GM18867 (cell line): ENCODE data around the gene TP53RK.

Source experiments
- ATAC-seq: cut with Tn5 transposase; IDR thresholded peaks from one replicate; pipeline ENCODE4 v1.9.1; 2021; ENCODE audit warnings: mild to moderate bottlenecking, moderate library complexity; ENCODE audit not compliant: unreplicated experiment

Gene TP53RK

GRCh38 chr20:46666306-46666705, 22.9 kb downstream of the TP53RK start:
- no peak for ATAC-seq

DNA sequence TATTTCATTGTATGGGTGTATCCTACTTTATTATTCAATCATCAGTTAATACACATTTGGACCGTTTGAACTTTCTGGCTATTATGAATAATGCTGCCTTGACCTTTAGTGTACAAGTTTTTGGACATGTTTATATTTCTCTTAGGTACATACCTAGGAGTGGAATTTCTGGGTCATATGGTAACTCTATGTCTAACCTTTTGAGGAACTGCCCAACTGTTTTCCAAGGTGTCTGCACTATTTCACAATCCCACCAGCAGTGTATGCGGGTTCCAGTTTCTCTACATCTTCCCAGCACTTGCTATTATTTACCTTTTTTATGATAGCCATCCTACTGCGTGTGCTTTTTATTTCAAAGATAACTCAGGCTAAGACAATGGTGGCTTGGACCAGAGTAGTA, 23.6 kb downstream of the TP53RK start:
- ATAC-seq = no peak

GRCh38 chr20:46663531-46663930, 25.7 kb downstream of the TP53RK start:
- ATAC-seq = no peak

- no peak for ATAC-seq
Observed at GRCh38 chr20:46661659-46662058, 27.6 kb downstream of the TP53RK start.

GRCh38 chr20:46660487-46660886, 28.8 kb downstream of the TP53RK start:
- no peak for ATAC-seq

DNA sequence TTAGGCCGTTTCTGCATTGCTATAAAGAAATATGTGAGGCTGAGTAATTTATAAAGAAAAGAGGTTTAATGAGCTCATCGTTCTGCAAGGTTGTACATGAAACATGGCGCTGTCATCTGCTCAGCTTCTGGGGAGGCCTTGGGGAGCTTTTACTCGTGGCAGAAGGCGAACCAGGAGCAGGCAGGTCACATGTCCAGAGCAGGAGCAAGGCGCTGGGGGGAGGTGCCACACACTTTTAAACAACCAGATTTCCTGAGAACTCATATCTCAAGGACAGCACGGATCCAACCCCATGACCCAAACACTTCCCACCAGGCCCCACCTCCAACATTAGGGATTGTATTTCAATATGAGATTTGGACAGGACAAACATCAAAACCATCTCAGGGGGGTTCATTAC, 31.6 kb downstream of the TP53RK start:
- no peak for ATAC-seq

- ATAC-seq = no peak
Observed at GRCh38 chr20:46657137-46657536, 32.1 kb downstream of the TP53RK start.

DNA sequence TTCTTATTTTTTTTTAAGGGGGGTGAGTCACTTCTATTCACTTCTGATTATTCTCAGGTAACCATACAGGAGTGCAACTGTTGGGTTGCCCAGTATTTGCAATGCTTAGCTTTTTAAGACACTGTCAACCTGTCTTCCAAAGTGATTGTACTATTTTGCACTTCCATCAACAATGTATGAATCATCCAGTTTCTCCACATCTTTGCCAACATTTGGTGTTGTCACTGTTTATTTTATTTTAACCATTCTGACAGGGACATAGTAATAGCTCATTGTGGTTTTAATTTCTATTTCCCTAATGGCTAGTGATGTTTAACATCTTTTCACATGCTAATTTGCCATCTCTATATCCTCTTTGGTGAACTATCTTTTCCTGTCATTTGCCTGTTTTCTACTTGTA, 36.5 kb downstream of the TP53RK start:
- no peak for ATAC-seq

- ATAC-seq = no peak
Observed at GRCh38 chr20:46651091-46651962, 37.9 kb downstream of the TP53RK start, which contains the start of gene SLC13A3. Gene SLC13A3 (minus strand): TSS chr20:46651459. CDS start chr20:46651421, 38 bp downstream.

DNA sequence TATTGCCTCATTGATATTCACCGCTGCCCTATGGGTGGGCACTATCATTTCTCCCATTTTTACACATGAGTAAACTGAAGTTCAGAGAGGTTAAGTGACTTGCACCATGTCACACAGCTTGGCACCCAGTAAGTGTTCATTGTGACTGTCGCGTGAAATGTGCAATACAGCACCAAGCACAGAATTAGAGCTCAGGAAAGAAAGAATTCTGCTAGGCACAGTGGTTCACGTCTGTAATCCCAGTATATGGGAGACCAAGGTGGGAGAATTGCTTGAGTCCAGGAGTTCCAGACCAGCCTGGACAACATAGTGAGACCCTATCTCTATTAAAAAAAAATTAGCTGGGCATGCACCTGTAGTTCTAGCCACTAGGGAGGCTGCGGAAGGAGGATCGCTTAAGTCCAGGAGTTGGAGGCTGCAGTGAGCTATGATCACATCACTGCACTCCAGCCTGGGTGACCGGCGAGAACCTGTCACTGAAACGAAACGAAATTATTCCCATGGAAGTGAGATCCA, 38.6 kb downstream of the TP53RK start:
- ATAC-seq = no peak

GRCh38 chr20:46649965-46650542, 39.2 kb downstream of the TP53RK start:
- no peak for ATAC-seq

- ATAC-seq = no peak
Observed at GRCh38 chr20:46649650-46649949, 39.6 kb downstream of the TP53RK start.

DNA sequence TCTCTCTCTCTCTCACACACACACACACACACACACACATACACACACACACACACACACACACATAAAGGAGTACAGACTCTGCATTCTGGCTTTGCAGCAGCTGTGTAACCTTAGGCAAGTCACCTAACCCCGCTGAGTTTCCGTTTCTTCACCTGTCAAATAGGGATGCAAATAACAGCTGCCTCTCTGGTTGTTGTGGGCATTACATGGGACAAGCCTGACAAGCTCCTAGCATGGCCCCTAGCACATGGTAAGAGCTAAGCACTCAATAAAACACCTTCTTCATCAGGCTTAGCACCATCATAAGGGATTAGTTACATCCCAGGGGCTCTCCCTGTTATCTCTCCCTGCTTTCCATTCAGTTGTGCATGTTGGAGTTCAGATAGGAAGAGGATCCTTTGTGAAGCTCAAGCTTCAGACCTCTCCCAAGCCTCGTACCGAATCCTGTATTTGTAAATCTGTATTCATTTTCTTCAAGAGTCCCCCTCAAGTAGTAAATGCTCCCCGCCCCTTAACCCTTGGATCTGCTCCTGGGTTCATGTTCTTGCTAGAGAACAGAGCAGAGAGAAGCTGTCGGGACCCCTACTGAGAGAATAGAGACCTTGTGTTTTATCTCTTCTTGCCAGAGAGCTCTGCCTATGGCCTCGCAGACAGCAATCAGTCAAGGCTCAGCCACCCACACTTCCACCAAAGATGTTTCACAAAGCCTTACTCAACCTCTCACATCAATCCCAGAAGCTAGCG, 40.2 kb downstream of the TP53RK start:
- no peak for ATAC-seq

GRCh38 chr20:46647469-46647868, 41.8 kb downstream of the TP53RK start:
- no peak for ATAC-seq

- ATAC-seq = no peak
Observed at GRCh38 chr20:46646659-46647380, 42.4 kb downstream of the TP53RK start.

DNA sequence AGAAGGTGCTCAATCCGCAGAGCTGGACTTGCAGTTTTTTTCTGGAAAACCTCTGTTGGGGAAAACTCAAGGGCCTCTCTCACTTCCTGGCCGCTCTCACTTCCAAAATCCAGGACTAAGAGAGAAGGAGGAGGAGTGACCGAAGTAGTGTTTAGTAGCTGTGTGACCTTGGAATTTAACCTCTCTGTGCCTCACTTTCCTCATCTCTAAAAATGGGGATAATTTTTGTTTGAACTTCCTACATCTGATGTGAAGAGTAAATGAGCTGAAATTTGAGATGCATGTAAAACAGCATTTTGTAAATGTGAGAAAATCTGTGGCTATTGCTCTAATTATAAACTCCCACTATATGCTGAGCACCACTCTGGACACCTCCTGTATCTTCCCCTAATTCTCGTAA, 43.1 kb downstream of the TP53RK start:
- no peak for ATAC-seq

DNA sequence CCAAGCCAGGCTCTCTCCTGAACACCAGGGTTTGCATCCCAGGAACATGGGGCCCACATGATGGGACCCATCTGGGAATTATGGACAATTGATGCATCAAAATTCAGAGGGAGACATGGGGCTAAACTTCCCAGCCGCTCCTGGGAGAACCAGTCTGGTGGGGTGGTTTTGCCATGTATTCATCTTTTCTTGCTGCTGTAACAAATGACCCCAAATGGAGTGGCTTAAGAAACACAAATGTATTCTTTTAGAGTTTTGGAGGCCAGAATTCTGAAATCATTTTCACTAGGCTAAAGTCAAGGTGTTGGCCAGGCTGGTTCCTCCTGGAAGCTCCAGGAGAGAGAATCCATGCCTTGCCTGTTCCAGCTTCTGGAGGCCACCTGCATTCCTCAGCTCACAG, 44.5 kb downstream of the TP53RK start:
- ATAC-seq = no peak

DNA sequence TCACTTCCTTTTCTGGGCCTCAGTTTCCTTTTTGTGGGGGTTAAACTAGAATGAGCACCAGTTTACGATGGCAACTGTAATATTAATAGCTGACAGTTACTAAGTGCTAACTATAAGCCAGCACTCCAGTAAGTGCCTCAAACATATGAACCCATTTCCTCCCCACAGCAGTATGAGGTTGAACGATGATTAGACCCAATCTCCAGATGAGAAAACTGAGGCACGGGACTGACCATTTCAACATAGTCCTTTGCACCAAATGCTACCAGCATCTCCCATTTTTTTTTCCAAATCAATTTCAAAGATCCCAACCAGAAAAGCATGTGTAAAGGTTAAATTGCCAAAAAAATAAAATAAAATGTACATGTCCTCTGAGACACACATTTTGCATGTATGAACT, 45.1 kb downstream of the TP53RK start:
- ATAC-seq = no peak

GRCh38 chr20:46642969-46643343, 46.3 kb downstream of the TP53RK start:
- ATAC-seq = no peak

- no peak for ATAC-seq
Observed at GRCh38 chr20:46642265-46642968, 46.8 kb downstream of the TP53RK start.
